Neuronal stem cell (in vitro differentiated cells): ENCODE data around the gene HTR7.
"Not testable (repeated sequence)": the region's sequence is repeated elsewhere in the genome, so short reads cannot be mapped to it uniquely, and the experiment has no call there.

Source experiments
- DNase-seq: peaks from one replicate; pipeline ENCODE4 v3.0.0-alpha.2; 2013; ENCODE audit warnings: low spot score
- H2AFZ ChIP-seq: one replicate; pipeline ENCODE4 v1.6.1; 2013; ENCODE audit warnings: mild to moderate bottlenecking, low read length, inconsistent platforms
- H2AK5ac ChIP-seq: 2 replicates; pipeline ENCODE4 v1.6.1; 2013; ENCODE audit warnings: low read depth, mild to moderate bottlenecking, inconsistent platforms, low read length, moderate library complexity, mixed read lengths
- H2BK120ac ChIP-seq: 2 replicates; pipeline ENCODE4 v1.6.1; 2013; ENCODE audit warnings: low read depth, mild to moderate bottlenecking, inconsistent platforms, low read length, moderate library complexity, mixed read lengths
- H2BK12ac ChIP-seq: one replicate; pipeline ENCODE4 v1.6.1; 2013; ENCODE audit warnings: low read length, inconsistent platforms
- H2BK15ac ChIP-seq: 2 replicates; pipeline ENCODE4 v1.6.1; 2013; ENCODE audit warnings: mild to moderate bottlenecking, low read length, inconsistent platforms, mixed read lengths
- H2BK5ac ChIP-seq: one replicate; pipeline ENCODE4 v1.6.1; 2013; ENCODE audit warnings: inconsistent platforms, mild to moderate bottlenecking, low read length, moderate library complexity
- H3K14ac ChIP-seq: one replicate; pipeline ENCODE4 v1.6.1; 2013; ENCODE audit warnings: low read length, inconsistent platforms
- H3K18ac ChIP-seq: 2 replicates; pipeline ENCODE4 v1.6.1; 2013; ENCODE audit warnings: low read length, inconsistent platforms
- H3K23ac ChIP-seq: 2 replicates; pipeline ENCODE4 v1.6.1; 2013; ENCODE audit warnings: low read depth, mild to moderate bottlenecking, mixed read lengths, low read length, inconsistent platforms; ENCODE audit not compliant: poor library complexity
- H3K27ac ChIP-seq: replicated peaks from 3 replicates; pipeline ENCODE4 v1.5.1; 2013; ENCODE audit warnings: low read length, inconsistent platforms
- H3K27me3 ChIP-seq, 3 experiments: 2 replicates each; pipeline ENCODE4 v1.6.1; 2013; ENCODE audit warnings: low read length in 3 of 3, mild to moderate bottlenecking in 2 of 3, inconsistent platforms in 1 of 3, low read depth in 1 of 3, mixed read lengths in 1 of 3, moderate library complexity in 1 of 3; ENCODE audit not compliant: control insufficient read depth in 3 of 3, insufficient read depth in 3 of 3
- H3K36me3 ChIP-seq, 2 donors: replicated peaks in 1 of 2; 2 replicates each; pipeline ENCODE4 v1.6.1; 2013; ENCODE audit warnings: low read length in 2 of 2; ENCODE audit not compliant: control insufficient read depth in 2 of 2, insufficient read depth in 2 of 2
- H3K4ac ChIP-seq: 2 replicates; pipeline ENCODE4 v1.6.1; 2013; ENCODE audit warnings: inconsistent platforms, mild to moderate bottlenecking, low read length, moderate library complexity
- H3K4me1 ChIP-seq, 2 donors: 1 replicate in 1 of 2; 2 replicates in 1 of 2; pipeline ENCODE4 v1.6.1; 2013; ENCODE audit warnings: low read length in 2 of 2, low read depth in 1 of 2; ENCODE audit not compliant: control insufficient read depth in 2 of 2, insufficient read depth in 1 of 2
- H3K4me2 ChIP-seq: one replicate; pipeline ENCODE4 v1.6.1; 2013; ENCODE audit warnings: mild to moderate bottlenecking, low read length, inconsistent platforms; ENCODE audit not compliant: insufficient read depth, poor library complexity, severe bottlenecking
- H3K4me3 ChIP-seq, 2 donors: 2 replicates each; pipeline ENCODE4 v1.5.1; 2013; ENCODE audit warnings: low read length in 2 of 2, mild to moderate bottlenecking in 2 of 2, inconsistent platforms in 1 of 2, moderate library complexity in 1 of 2
- H3K79me1 ChIP-seq: one replicate; pipeline ENCODE4 v1.6.1; 2013; ENCODE audit warnings: low read depth, mild to moderate bottlenecking, inconsistent platforms, low read length, moderate library complexity
- H3K9ac ChIP-seq: one replicate; pipeline ENCODE4 v1.6.1; 2013; ENCODE audit warnings: mild to moderate bottlenecking, low read depth, low read length, inconsistent platforms; ENCODE audit not compliant: poor library complexity
- H3K9me3 ChIP-seq, 2 donors: replicated peaks in 1 of 2; 2 replicates each; pipeline versions ENCODE3 to v1.6.1; 2013; ENCODE audit warnings: low read length in 2 of 2, mild to moderate bottlenecking in 2 of 2, inconsistent platforms in 1 of 2, low read depth in 1 of 2, mixed read lengths in 1 of 2, moderate library complexity in 1 of 2; ENCODE audit not compliant: control insufficient read depth in 2 of 2, insufficient read depth in 1 of 2
- H4K8ac ChIP-seq: one replicate; pipeline ENCODE4 v1.6.1; 2013; ENCODE audit warnings: low read depth, mild to moderate bottlenecking, inconsistent platforms, low read length, moderate library complexity
- H4K91ac ChIP-seq: one replicate; pipeline ENCODE4 v1.6.1; 2013; ENCODE audit warnings: low read length, low read depth, mild to moderate bottlenecking, inconsistent platforms; ENCODE audit not compliant: poor library complexity
- WGBS, 2 donors: extraction: QIAGEN DNeasy Blood & Tissue Kit; methylation state at CpG; one replicate each; pipeline ENCODE4 v1.1.7; 2013; ENCODE audit warnings: missing lambda C conversion rate in 2 of 2, mixed read lengths in 1 of 2; ENCODE audit not compliant: insufficient read length in 2 of 2, insufficient replicate concordance in 1 of 2; ENCODE audit errors: extremely low coverage in 2 of 2; 5-methylcytosine and 5-hydroxymethylcytosine counted together

The HTR7 gene

GRCh38 chr10:90807106-90807505, 50.7 kb downstream of the HTR7 start:
- not testable (repeated sequence) for H3K4me3 ChIP-seq, H2BK120ac ChIP-seq, H3K27ac ChIP-seq, H2BK12ac ChIP-seq, H3K9me3 ChIP-seq, H2BK15ac ChIP-seq, H2BK5ac ChIP-seq, DNase-seq, H4K91ac ChIP-seq, H4K8ac ChIP-seq, H2AK5ac ChIP-seq, H3K36me3 ChIP-seq, H3K4me1 ChIP-seq, H3K4ac ChIP-seq, H3K79me1 ChIP-seq, H3K23ac ChIP-seq, H3K9ac ChIP-seq, H2AFZ ChIP-seq, H3K4me2 ChIP-seq, H3K14ac ChIP-seq, H3K27me3 ChIP-seq, H3K18ac ChIP-seq
- no CpG with 5 or more reads among the region's 4 CpGs for WGBS, 2 donors

- H2BK12ac ChIP-seq = no peak overlapping the region
- H2AK5ac ChIP-seq = no peak overlapping the region
- no peak overlapping the region for H3K4me2 ChIP-seq
- WGBS, 2 donors = no CpG with 5 or more reads among the region's 1 CpG
- no peak overlapping the region for H2BK120ac ChIP-seq
- H3K36me3 ChIP-seq = no peaks in the 10 kb centered on the region
- H4K8ac ChIP-seq = no peak overlapping the region
- no peak for DNase-seq
- H3K4me3 ChIP-seq = no peak overlapping the region
- no peak overlapping the region for H3K18ac ChIP-seq
- no peaks in the 10 kb centered on the region for H3K27me3 ChIP-seq
- peaks cover 0 to 8% of the 10 kb centered on the region in 2 donors for H3K9me3 ChIP-seq
- H3K79me1 ChIP-seq = no peaks in the 10 kb centered on the region
- H2BK15ac ChIP-seq = no peak overlapping the region
- no peak overlapping the region for H3K4ac ChIP-seq
- no peak overlapping the region for H3K23ac ChIP-seq
- no peak overlapping the region for H2BK5ac ChIP-seq
- H3K4me1 ChIP-seq = no peaks in the 10 kb centered on the region
- H4K91ac ChIP-seq = no peak overlapping the region
- H2AFZ ChIP-seq = no peak overlapping the region
- H3K14ac ChIP-seq = no peak overlapping the region
- no peak overlapping the region for H3K27ac ChIP-seq
- no peak overlapping the region for H3K9ac ChIP-seq
These were observed 51.2 kb downstream of the HTR7 start for GRCh38 chr10:90806677-90807076.

GRCh38 chr10:90805206-90805605, 52.6 kb downstream of the HTR7 start:
- Histone ChIP-seq H3K4me1 (no peaks in the 10 kb centered on the region), H3K79me1 (no peaks in the 10 kb centered on the region), H3K9me3 (peaks cover 0 to 8% of the 10 kb centered on the region in 2 donors), H2AFZ (no peak overlapping the region), H3K27me3 (no peaks in the 10 kb centered on the region), H3K23ac (no peak overlapping the region), H2BK12ac (no peak overlapping the region), H2AK5ac (no peak overlapping the region), H2BK15ac (no peak overlapping the region), H3K9ac (no peak overlapping the region), H4K91ac (no peak overlapping the region), H3K27ac (no peak overlapping the region), H2BK5ac (no peak overlapping the region), H3K4me2 (no peak overlapping the region), H3K4ac (no peak overlapping the region), H3K14ac (no peak overlapping the region), H3K18ac (no peak overlapping the region), H4K8ac (no peak overlapping the region), H2BK120ac (no peak overlapping the region), H3K36me3 (no peaks in the 10 kb centered on the region), H3K4me3 (no peak overlapping the region)
- no CpG with 5 or more reads among the region's 1 CpG for WGBS, 2 donors
- no peak for DNase-seq

- no peak overlapping the region for H2BK15ac ChIP-seq
- H3K14ac ChIP-seq = no peak overlapping the region
- H3K18ac ChIP-seq = no peak overlapping the region
- H3K4me2 ChIP-seq = no peak overlapping the region
- H3K27me3 ChIP-seq = no peaks in the 10 kb centered on the region
- no peaks in the 10 kb centered on the region for H3K36me3 ChIP-seq
- H2BK12ac ChIP-seq = no peak overlapping the region
- H3K9ac ChIP-seq = no peak overlapping the region
- no peak overlapping the region for H2AFZ ChIP-seq
- no peak overlapping the region for H2BK120ac ChIP-seq
- no peak overlapping the region for H3K27ac ChIP-seq
- no peak overlapping the region for H2AK5ac ChIP-seq
- H2BK5ac ChIP-seq = no peak overlapping the region
- peaks cover 0 to 8% of the 10 kb centered on the region in 2 donors for H3K9me3 ChIP-seq
- no peak overlapping the region for H3K23ac ChIP-seq
- H3K79me1 ChIP-seq = no peaks in the 10 kb centered on the region
- no CpG with 5 or more reads among the region's 3 CpGs for WGBS, 2 donors
- no peak overlapping the region for H4K91ac ChIP-seq
- no peak overlapping the region for H4K8ac ChIP-seq
- DNase-seq = no peak
- no peak overlapping the region for H3K4me3 ChIP-seq
- no peak overlapping the region for H3K4ac ChIP-seq
- no peaks in the 10 kb centered on the region for H3K4me1 ChIP-seq
These were observed 53.5 kb downstream of the HTR7 start for GRCh38 chr10:90804354-90804753.
